BLaER1 (cell line): Measurements from ENCODE around the gene PRKACA.
"Not testable (repeated sequence)": the region's sequence is repeated elsewhere in the genome, so short reads cannot be mapped to it uniquely, and the experiment has no call there.

Experiments
- H3K27ac ChIP-seq: shearing (Covaris generic); formaldehyde crosslinking; 2 replicates; pipeline ENCODE4 v1.8.1; 2022
- H3K27me3 ChIP-seq: shearing (Covaris generic); formaldehyde crosslinking; 2 replicates; pipeline ENCODE4 v1.8.1; 2022
- H3K36me3 ChIP-seq: shearing (Covaris generic); formaldehyde crosslinking; 2 replicates; pipeline ENCODE4 v1.8.1; 2022
- H3K4me1 ChIP-seq: shearing (Covaris generic); formaldehyde crosslinking; 2 replicates; pipeline ENCODE4 v1.8.1; 2022
- H3K4me2 ChIP-seq: shearing (Covaris generic); formaldehyde crosslinking; 2 replicates; pipeline ENCODE4 v1.8.1; 2022
- H3K4me3 ChIP-seq: shearing (Covaris generic); formaldehyde crosslinking; 2 replicates; pipeline ENCODE4 v1.8.1; 2022
- H3K9ac ChIP-seq: shearing (Covaris generic); formaldehyde crosslinking; 2 replicates; pipeline ENCODE4 v1.8.1; 2022
- H3K9me3 ChIP-seq: shearing (Covaris generic); formaldehyde crosslinking; 2 replicates; pipeline ENCODE4 v1.8.1; 2022
- H4K20me1 ChIP-seq: shearing (Covaris generic); formaldehyde crosslinking; 2 replicates; pipeline ENCODE4 v1.8.1; 2022
- Cebpa-rat ChIP-seq: shearing (Covaris generic); IDR thresholded peaks from 2 replicates; pipeline ENCODE4 v1.8.1; 2022

Gene PRKACA

DNA sequence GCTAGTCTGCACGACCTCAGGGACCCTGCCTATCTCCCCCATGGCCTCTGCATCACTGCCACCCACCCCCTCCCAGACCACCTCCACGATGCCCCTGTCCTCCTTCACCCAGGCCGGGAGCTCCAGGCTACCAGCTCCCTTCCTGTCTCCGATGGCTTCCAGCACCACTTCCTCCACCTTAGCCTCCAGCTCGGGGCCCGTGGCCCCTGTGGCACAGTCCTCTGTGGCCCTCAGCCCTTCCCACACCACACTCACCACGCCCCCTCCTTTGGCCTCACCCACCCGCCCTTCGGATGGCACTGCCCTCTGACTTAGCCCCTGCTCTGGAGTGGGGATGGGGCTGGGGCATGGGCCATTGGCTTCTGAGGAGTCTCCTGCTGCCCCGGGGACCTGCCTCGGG is 62.8 kb downstream of the PRKACA start:
- Histone ChIP-seq H3K4me2 (no peak overlapping the region), H3K9ac (no peak overlapping the region), H4K20me1 (no peaks in the 10 kb centered on the region), H3K9me3 (no peaks in the 10 kb centered on the region), H3K4me1 (peaks cover 11% of the 10 kb centered on the region), H3K4me3 (no peak overlapping the region), H3K27ac (no peak overlapping the region), H3K36me3 (peaks cover 20% of the 10 kb centered on the region; the same call in 1 of the 2 replicates), H3K27me3 (peaks cover 43% of the 10 kb centered on the region)
- TF ChIP-seq Cebpa-rat = no peak

DNA sequence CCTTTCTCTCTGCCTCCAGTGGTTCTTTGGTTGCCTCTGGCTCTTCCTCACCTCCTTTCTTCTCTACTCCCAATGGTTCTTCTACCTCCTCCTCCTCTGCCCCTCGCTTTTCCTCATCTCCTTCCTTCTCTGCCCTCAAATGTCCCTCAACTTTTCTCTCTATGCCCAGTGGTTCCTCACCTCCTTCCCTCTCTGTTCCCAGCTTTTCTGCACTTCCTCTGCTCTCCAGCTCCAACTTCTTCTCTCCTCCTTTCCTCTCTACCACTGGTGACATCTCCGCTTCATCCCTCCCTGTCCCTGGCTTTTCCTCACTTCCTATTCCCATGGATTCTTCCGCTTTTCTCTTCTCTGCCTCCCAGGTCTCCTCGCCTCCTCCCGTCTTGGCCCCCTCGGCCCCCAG is 63.5 kb downstream of the PRKACA start:
- peaks cover 41% of the 10 kb centered on the region for H3K27me3 ChIP-seq
- H3K9ac ChIP-seq = no peak overlapping the region
- no peaks in the 10 kb centered on the region for H4K20me1 ChIP-seq
- H3K9me3 ChIP-seq = no peaks in the 10 kb centered on the region
- no peak overlapping the region for H3K27ac ChIP-seq
- H3K4me1 ChIP-seq = peaks cover 7% of the 10 kb centered on the region
- TF ChIP-seq Cebpa-rat = no peak
- H3K4me2 ChIP-seq = no peak overlapping the region
- H3K36me3 ChIP-seq = peaks cover 20% of the 10 kb centered on the region; the same call in 1 of the 2 replicates
- no peak overlapping the region for H3K4me3 ChIP-seq

GRCh38 chr19:14053500-14053899 is 64.1 kb downstream of the PRKACA start:
- Histone ChIP-seq H3K4me3 (no peak overlapping the region), H3K9ac (no peak overlapping the region), H4K20me1 (no peaks in the 10 kb centered on the region), H3K36me3 (peaks cover 26% of the 10 kb centered on the region), H3K27ac (no peak overlapping the region), H3K27me3 (peaks cover 35% of the 10 kb centered on the region), H3K4me1 (peaks cover 7% of the 10 kb centered on the region), H3K4me2 (no peak overlapping the region), H3K9me3 (peaks cover 1% of the 10 kb centered on the region)
- TF ChIP-seq Cebpa-rat = no peak

DNA sequence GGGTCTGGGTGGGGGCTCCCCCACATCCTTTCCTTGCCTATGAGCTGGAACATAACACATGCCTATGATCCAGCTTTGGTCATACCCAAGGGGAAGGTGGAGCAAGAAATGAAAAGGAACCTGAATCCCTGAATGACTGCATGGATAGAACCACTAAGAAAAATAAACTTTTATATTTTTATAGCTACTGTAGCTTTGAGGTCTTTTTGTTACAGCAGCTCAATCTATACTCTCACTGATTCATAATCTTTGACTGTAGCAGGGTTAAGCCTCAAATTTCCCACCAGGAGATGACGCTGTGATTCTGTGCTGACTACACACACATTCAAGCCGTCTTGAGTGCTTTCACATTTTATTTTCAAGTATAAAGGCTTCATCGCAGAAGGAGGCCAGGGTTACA is 64.5 kb downstream of the PRKACA start:
- Histone ChIP-seq H3K4me3 (no peak overlapping the region), H3K4me2 (no peak overlapping the region), H4K20me1 (no peaks in the 10 kb centered on the region), H3K4me1 (peaks cover 4% of the 10 kb centered on the region), H3K27me3 (peaks cover 30% of the 10 kb centered on the region), H3K9ac (no peak overlapping the region), H3K27ac (no peak overlapping the region), H3K9me3 (peaks cover 5% of the 10 kb centered on the region), H3K36me3 (peaks cover 31% of the 10 kb centered on the region)
- TF ChIP-seq Cebpa-rat = no peak

GRCh38 chr19:14052470-14052869 is 65.1 kb downstream of the PRKACA start:
- Histone ChIP-seq H3K4me3 (no peak overlapping the region), H3K27me3 (peaks cover 25% of the 10 kb centered on the region), H3K27ac (no peak overlapping the region), H3K4me2 (no peak overlapping the region), H3K9ac (no peak overlapping the region), H3K9me3 (peaks cover 5% of the 10 kb centered on the region), H3K36me3 (peaks cover 34% of the 10 kb centered on the region), H4K20me1 (no peaks in the 10 kb centered on the region), H3K4me1 (peaks cover 1% of the 10 kb centered on the region; the same call in 1 of the 2 replicates)
- no peak for TF ChIP-seq Cebpa-rat

DNA sequence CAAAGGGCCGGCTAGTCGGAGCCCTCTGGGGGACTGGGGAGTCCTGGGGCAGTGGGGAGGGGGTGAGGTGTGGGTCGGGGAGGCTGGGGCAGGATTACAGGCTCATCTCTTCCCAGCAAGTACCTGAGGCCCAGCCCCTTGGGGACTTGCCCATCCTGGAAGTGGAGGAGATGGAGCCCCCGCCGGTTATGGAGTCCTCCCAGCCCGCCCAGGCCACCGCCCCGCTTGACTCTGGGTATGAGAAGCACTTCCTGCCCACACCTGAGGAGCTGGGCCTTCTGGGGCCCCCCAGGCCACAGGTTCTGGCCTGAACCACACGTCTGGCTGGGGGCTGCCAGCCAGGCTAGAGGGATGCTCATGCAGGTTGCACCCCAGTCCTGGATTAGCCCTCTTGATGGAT is 65.6 kb downstream of the PRKACA start:
- H3K9me3 ChIP-seq = peaks cover 5% of the 10 kb centered on the region
- no peak overlapping the region for H3K4me2 ChIP-seq
- no peak overlapping the region for H3K27ac ChIP-seq
- peaks cover 34% of the 10 kb centered on the region for H3K36me3 ChIP-seq
- peaks cover 21% of the 10 kb centered on the region for H3K27me3 ChIP-seq
- H4K20me1 ChIP-seq = no peaks in the 10 kb centered on the region
- no peak for TF ChIP-seq Cebpa-rat
- H3K4me1 ChIP-seq = peaks cover 6% of the 10 kb centered on the region
- no peak overlapping the region for H3K4me3 ChIP-seq
- H3K9ac ChIP-seq = no peak overlapping the region

DNA sequence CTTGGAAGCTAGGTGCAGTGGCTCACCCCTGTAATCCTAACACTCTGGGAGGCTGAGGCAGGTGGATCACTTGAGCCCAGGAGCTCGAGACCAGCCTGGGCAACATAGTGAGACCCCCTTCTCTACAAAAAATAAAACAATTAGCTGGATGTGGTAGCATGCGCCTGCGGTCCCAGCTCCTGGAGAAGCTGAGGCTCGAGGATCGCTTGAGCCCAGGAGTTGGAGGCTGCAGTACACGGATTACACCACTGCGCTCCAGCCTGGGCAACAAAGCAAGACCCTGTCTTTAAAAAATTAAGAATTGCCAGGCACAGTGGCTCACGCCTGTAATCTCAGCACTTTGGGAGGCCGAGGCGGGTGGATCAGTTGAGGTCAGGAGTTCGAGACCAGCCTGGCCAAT is 66.6 kb downstream of the PRKACA start:
- H3K36me3 ChIP-seq = peaks cover 34% of the 10 kb centered on the region
- not testable (repeated sequence) for H3K9ac ChIP-seq, H3K4me2 ChIP-seq, H3K27ac ChIP-seq, H3K4me3 ChIP-seq, H4K20me1 ChIP-seq, H3K9me3 ChIP-seq
- H3K27me3 ChIP-seq = peaks cover 10% of the 10 kb centered on the region
- H3K4me1 ChIP-seq = peaks cover 16% of the 10 kb centered on the region

- H3K4me2 ChIP-seq = no peak overlapping the region
- no peak overlapping the region for H3K4me3 ChIP-seq
- no peak overlapping the region for H3K9ac ChIP-seq
- H4K20me1 ChIP-seq = no peaks in the 10 kb centered on the region
- peaks cover 5% of the 10 kb centered on the region for H3K9me3 ChIP-seq
- peaks cover 9% of the 10 kb centered on the region; the same call in 1 of the 2 replicates for H3K27me3 ChIP-seq
- no peak overlapping the region for H3K27ac ChIP-seq
- H3K36me3 ChIP-seq = peaks cover 34% of the 10 kb centered on the region
- TF ChIP-seq Cebpa-rat = no peak
- H3K4me1 ChIP-seq = peaks cover 21% of the 10 kb centered on the region
Measured at GRCh38 chr19:14050512-14050911, 67.0 kb downstream of the PRKACA start.

DNA sequence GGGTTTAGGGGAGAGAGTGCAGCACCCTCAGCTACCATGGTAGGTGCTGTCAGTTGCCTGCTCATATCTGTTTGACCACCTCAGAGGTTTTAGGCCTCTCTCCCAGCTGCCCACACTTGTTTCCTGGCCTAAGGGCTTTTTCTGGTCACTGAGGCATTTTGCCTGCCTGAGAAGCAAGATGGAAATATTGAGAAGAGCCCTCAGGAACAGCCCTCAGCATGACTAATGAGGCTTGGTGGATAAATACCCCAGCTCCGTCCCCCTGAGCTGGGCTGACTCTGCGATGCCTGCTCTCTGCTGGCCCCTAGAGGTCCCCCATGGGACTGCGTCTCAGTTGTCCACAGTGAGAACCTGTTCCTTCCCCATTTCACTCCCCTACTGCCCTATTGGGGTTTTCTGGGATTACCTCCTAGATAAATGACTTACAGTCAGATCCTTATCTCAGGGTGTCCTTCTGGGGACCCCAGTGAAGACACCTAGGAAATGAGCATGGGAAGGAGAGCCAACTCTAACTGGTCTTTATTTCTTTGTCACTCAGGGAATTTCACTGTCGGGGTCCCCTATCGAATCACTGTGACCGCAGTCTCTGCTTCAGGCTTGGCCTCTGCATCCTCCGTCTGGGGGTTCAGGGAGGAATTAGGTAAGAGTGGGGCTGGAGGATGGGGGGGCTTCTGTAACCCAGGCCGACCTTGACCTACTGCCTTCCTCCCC is 69.0 kb downstream of the PRKACA start:
- peaks cover 34% of the 10 kb centered on the region for H3K36me3 ChIP-seq
- no peak for TF ChIP-seq Cebpa-rat
- H3K27me3 ChIP-seq = no peaks in the 10 kb centered on the region
- H3K27ac ChIP-seq = no peak overlapping the region
- no peak overlapping the region for H3K4me2 ChIP-seq
- H3K9ac ChIP-seq = no peak overlapping the region
- H3K9me3 ChIP-seq = peaks cover 5% of the 10 kb centered on the region
- no peaks in the 10 kb centered on the region for H4K20me1 ChIP-seq
- no peak overlapping the region for H3K4me3 ChIP-seq
- peaks cover 25% of the 10 kb centered on the region for H3K4me1 ChIP-seq

DNA sequence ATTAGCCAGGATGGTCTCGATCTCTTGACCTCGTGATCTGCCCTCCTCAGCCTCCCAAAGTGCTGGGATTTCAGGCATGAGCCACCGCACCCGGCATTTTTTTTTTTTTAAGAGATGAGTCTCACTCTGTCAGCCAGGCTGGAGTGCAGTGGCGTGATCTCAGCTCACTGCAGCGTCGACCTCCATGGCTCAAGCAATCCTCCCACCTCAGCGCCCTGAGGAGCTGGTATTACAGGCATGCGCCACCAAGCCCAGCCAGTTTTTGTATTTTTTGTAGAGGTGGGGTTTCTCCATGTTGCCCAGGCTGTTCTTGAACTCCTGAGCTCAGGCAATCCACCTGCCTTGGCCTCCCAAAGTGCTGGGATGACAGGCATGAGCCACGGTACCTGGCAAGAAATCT is 69.7 kb downstream of the PRKACA start:
- H3K9ac ChIP-seq, H3K27me3 ChIP-seq, H4K20me1 ChIP-seq, H3K9me3 ChIP-seq, H3K27ac ChIP-seq, H3K4me2 ChIP-seq, H3K4me3 ChIP-seq: not testable (repeated sequence)
- Histone ChIP-seq H3K36me3 (peaks cover 34% of the 10 kb centered on the region), H3K4me1 (peaks cover 29% of the 10 kb centered on the region)

DNA sequence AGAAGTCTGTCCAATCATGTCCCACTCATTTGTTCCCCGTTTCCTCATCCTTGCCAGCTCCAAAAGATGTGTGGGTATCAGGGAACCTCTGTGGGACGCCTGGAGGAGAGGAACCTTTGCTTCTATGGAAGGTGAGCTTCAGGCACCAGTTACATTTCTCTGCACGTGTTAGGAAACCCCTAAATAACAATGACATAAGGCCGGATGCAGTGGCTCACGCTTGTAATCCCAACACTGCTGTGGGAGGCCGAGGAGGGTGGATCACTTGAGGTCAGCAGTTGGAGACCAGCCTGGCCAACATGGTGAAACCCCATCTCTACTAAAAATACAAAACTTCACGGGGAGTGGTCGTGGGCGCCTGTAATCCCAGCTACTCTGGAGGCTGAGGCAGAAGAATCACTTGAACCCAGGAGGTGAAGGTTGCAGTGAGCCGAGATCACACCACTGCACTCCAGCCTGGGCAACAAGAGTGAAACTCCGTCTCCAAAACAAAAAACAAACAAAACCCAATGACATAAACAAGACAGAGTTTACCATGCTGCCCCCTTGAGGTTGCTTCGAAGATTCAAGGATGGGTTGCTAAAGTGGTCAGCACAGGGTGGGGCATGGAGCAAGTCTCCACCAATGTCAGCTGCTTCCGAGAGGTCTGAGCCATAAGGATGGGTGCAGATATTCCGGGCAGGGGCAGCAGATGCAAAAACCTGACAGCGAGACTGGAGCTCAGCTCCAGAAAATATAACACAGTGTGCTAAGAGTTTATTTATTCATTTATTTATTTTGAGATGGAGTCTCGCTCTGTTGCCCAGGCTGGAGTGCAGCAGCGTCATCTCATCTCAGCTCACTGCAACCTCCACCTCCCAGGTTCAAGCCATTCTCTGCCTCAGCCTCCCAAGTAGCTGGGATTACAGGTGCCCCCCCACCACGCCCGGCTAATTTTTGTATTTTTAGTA is 74.6 kb downstream of the PRKACA start:
- H3K27ac ChIP-seq, H3K4me3 ChIP-seq, H4K20me1 ChIP-seq, H3K4me2 ChIP-seq, H3K9ac ChIP-seq, H3K27me3 ChIP-seq, H3K36me3 ChIP-seq, H3K9me3 ChIP-seq: not testable (repeated sequence)
- H3K4me1 ChIP-seq = peaks cover 31% of the 10 kb centered on the region
